SU-DHL-6 (cell line): Measurements from ENCODE around the gene HSPA12A.

Experiments
- EZH2phosphoT487 ChIP-seq: fragments of 200-600 bp; sonication (generic), shearing (Covaris generic); conservative IDR thresholded peaks from 2 replicates; pipeline ENCODE4 v1.6.1; 2018; ENCODE audit warnings: mild to moderate bottlenecking, antibody characterized with exemption, low read length, moderate library complexity, mixed read lengths
- TF ChIP-seq, protein P1 (sequence below): fragments of 200-600 bp; sonication (generic); IDR thresholded peaks from one replicate; pipeline ENCODE4 v1.5.1; 2017; ENCODE audit warnings: antibody characterized with exemption, mild to moderate bottlenecking, low read length, moderate library complexity; ENCODE audit not compliant: insufficient read depth, poor library complexity, severe bottlenecking

DNA sequence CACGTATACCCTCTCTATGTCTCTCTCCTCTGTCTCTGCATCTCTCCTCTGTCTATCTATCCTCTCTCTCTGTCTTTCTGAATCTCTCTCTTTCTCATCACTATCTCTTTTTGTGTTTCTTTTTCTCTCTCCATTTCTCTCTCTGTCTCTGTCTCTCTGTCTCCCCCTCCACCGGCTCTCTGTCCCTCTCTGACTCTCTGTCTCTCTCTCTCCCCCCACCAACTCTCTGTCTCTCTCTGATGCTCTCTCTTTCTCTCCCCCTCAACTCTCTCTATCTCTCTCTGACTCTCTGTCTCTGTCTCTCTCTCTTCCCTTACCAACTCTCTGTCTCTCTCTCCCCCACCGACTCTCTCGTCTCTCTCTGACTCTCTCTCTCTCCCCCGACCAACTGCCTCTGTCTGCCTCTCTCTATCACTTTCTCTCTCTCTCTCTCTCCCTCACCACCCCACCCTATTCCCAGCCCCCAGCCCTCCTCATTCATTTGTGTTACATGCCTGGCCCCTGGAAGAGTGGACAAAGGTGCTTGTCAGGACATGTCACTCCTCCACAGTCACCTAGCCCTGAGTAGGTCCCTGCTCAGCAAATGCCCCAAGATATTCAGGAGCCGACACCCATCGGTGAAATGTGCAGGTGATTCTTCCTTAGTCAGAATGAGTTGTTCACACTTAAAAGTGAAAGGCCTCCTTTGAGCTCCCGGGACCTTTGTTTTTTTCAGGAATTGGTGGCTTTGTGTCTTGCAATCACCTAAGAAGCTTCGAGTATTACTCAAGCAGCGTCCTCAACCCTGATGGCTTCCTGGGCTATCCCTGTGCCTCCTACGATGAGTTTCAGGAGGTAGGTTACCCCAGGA, 108.0 kb downstream of the HSPA12A start:
- TF ChIP-seq, protein P1, sequence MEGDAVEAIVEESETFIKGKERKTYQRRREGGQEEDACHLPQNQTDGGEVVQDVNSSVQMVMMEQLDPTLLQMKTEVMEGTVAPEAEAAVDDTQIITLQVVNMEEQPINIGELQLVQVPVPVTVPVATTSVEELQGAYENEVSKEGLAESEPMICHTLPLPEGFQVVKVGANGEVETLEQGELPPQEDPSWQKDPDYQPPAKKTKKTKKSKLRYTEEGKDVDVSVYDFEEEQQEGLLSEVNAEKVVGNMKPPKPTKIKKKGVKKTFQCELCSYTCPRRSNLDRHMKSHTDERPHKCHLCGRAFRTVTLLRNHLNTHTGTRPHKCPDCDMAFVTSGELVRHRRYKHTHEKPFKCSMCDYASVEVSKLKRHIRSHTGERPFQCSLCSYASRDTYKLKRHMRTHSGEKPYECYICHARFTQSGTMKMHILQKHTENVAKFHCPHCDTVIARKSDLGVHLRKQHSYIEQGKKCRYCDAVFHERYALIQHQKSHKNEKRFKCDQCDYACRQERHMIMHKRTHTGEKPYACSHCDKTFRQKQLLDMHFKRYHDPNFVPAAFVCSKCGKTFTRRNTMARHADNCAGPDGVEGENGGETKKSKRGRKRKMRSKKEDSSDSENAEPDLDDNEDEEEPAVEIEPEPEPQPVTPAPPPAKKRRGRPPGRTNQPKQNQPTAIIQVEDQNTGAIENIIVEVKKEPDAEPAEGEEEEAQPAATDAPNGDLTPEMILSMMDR: no peak
- TF ChIP-seq EZH2phosphoT487: no peak
